Measurements from ENCODE around the gene ERF. TPM values are rescaled to one million over a fixed set of nuclear protein-coding genes. Genes with fewer than 3 reads are reported as not detected.
A peak's percentile ranks its signal among the peaks of the same experiment; 100 is the strongest.

The ERF gene
- total RNA-seq, 2 donors from 2014 or later, result 33.9 to 121 TPM

DNA sequence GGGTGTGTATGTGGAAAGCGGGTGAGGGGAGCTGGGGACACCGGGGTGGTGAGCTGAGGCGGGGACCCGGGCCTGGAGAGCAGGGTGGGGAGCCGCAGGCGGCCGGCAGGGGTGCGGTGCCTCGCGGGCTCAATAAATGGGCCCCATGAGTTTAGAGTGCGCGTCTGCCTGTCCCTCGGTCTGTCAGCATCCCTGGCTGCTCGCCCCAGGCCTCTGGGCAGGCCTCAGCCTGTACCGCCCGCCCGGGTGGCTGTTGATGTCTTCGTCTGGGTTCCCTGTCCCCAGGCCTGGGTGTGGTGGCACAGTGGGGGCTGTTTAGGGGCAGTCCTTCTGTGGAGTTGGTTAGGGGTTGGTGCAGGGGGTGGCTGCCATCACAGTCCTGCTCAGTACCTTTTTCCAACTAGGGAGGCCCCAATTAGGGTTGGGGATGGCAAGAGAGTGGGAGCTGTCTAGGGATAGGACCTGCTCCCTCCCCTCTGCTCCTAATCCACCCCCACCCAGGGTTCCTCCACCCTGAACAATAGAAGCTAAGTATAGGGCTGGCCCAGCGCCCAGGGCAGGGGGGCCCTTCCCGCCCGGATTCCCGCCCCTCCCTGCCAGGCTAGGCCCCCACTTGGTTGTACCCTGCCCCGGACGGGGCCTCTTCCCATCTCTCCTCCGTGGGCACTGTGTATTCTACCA lies 26.4 kb upstream of the ERF start:
- H3K36me3 ChIP-seq, result no peaks in the 10 kb centered on the region
- no peaks in the 10 kb centered on the region for H3K9me3 ChIP-seq
- intact Hi-C loops (cut with DNase I), result no loop called here
- WGBS, result 5% methylated on average over 24 of the region's 25 CpGs
- H3K4me3 ChIP-seq, result peak overlapping the region; percentile 51 to 84
- no peaks in the 10 kb centered on the region for H3K27me3 ChIP-seq (replicated peaks; ENCODE audit: insufficient read depth)
- H3K27ac ChIP-seq, result peak overlapping the region; percentile 91 to 98
- peak; percentile 45 for TF ChIP-seq POLR2AphosphoS5 (IDR thresholded peaks at IDR 0.05)
- peak; percentile 41 for TF ChIP-seq POLR2A (IDR thresholded peaks at IDR 0.05)
- TF ChIP-seq, protein P1, sequence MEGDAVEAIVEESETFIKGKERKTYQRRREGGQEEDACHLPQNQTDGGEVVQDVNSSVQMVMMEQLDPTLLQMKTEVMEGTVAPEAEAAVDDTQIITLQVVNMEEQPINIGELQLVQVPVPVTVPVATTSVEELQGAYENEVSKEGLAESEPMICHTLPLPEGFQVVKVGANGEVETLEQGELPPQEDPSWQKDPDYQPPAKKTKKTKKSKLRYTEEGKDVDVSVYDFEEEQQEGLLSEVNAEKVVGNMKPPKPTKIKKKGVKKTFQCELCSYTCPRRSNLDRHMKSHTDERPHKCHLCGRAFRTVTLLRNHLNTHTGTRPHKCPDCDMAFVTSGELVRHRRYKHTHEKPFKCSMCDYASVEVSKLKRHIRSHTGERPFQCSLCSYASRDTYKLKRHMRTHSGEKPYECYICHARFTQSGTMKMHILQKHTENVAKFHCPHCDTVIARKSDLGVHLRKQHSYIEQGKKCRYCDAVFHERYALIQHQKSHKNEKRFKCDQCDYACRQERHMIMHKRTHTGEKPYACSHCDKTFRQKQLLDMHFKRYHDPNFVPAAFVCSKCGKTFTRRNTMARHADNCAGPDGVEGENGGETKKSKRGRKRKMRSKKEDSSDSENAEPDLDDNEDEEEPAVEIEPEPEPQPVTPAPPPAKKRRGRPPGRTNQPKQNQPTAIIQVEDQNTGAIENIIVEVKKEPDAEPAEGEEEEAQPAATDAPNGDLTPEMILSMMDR (IDR thresholded peaks at IDR 0.05), result peak in 2 of 4 experiments; percentile 22 to 25
- H3K4me1 ChIP-seq (replicated peaks), result peaks cover 45% of the 10 kb centered on the region
- DNase-seq (ENCODE audit: low spot score), result peak; percentile 78

DNA sequence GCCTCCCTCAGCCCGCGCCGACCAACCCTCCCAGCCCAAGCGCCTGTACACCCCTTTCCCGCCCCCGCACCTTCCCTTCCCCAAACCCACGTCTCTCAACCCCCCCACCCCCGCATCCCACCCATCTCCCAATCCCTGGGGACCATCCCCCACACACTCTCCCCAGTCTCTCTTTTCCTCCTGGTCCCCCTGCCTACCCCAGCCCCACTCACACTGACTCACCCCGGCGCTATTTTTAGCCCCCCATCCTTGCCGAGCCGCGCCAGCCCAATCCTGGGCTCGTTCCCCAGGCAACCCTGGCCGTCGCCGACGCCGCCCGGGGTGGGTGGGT lies 25.9 kb upstream of the ERF start:
- intact Hi-C loops (cut with DNase I), result no loop called here
- no peak for DNase-seq (ENCODE audit: low spot score)
- no peaks in the 10 kb centered on the region for H3K9me3 ChIP-seq
- peak overlapping the region; percentile 91 to 98 for H3K27ac ChIP-seq
- H3K4me3 ChIP-seq, result peak overlapping the region; percentile 51 to 84
- peaks cover 40% of the 10 kb centered on the region for H3K4me1 ChIP-seq (replicated peaks)
- no peaks in the 10 kb centered on the region for H3K27me3 ChIP-seq (replicated peaks; ENCODE audit: insufficient read depth)
- no peaks in the 10 kb centered on the region for H3K36me3 ChIP-seq
- TF ChIP-seq, protein P1 (IDR thresholded peaks at IDR 0.05), result no peak
- TF ChIP-seq POLR2AphosphoS5 (IDR thresholded peaks at IDR 0.05), result no peak
- no peak for TF ChIP-seq POLR2A (IDR thresholded peaks at IDR 0.05)
- WGBS, result 2% methylated on average over 18 of the region's 20 CpGs

DNA sequence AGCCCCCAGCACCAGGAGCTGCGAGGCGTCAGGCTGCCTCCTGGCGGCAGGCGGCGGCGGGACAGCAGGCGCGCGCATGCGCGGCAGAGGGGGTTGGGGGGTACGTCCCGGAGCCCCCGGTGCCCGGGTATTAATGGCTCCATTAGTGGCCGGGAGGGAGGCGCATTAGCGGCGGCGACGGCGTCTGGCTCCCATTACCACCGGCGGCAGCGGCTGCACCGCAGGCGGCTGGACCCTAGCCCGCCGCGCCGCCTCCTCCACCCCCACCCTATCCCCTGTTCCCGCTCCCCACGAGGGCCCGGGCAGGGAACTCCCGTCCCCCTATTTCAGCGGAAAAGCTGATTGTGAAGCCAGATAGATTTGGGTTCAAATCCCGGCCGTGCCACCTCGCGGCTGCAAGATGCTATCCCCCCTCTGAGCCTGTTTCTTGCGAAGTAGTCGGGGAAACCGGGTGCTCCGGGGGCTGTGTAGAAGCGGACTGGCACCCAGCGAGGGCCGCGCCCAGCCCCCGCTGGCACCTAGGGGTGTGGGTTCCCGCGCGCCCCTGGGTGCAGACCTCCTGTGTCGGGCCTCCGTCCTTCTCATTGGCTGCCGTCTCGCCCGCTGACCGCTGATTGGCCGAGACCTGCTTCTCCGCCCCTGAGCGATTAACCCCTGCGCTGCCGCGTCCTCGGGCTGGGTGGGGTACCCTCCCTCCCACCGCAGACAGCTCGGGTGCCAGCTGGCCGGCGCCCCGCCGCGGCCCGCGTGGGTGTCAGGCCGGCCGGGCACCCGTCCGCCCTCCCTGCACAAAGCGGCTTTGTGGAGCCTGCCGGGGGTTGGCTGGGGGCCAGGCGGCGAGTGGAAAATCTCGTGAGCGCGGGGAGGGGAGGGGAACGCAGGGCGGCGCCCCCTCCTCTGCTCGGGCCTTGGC lies 25.2 kb upstream of the ERF start:
- no peaks in the 10 kb centered on the region for H3K9me3 ChIP-seq
- WGBS, result under 1% methylated on average over 47 of the region's 89 CpGs
- TF ChIP-seq, protein P1 (IDR thresholded peaks at IDR 0.05), result peak; percentile 78 to 97 (median 92)
- TF ChIP-seq POLR2AphosphoS5 (IDR thresholded peaks at IDR 0.05), result peak; percentile 76
- peak; percentile 75 for TF ChIP-seq POLR2A (IDR thresholded peaks at IDR 0.05)
- peak; percentile 92 for DNase-seq (ENCODE audit: low spot score)
- no peaks in the 10 kb centered on the region for H3K27me3 ChIP-seq (replicated peaks; ENCODE audit: insufficient read depth)
- H3K4me1 ChIP-seq (replicated peaks), result peaks cover 33% of the 10 kb centered on the region
- peak overlapping the region; percentile 51 to 84 for H3K4me3 ChIP-seq
- H3K36me3 ChIP-seq, result no peaks in the 10 kb centered on the region
- intact Hi-C loops (cut with DNase I), result loop anchor here (2.0 kb wide), 1 partner anchor 33 kb away; no protein-coding TSS in a partner anchor
- H3K27ac ChIP-seq, result peak overlapping the region; percentile 91 to 98

DNA sequence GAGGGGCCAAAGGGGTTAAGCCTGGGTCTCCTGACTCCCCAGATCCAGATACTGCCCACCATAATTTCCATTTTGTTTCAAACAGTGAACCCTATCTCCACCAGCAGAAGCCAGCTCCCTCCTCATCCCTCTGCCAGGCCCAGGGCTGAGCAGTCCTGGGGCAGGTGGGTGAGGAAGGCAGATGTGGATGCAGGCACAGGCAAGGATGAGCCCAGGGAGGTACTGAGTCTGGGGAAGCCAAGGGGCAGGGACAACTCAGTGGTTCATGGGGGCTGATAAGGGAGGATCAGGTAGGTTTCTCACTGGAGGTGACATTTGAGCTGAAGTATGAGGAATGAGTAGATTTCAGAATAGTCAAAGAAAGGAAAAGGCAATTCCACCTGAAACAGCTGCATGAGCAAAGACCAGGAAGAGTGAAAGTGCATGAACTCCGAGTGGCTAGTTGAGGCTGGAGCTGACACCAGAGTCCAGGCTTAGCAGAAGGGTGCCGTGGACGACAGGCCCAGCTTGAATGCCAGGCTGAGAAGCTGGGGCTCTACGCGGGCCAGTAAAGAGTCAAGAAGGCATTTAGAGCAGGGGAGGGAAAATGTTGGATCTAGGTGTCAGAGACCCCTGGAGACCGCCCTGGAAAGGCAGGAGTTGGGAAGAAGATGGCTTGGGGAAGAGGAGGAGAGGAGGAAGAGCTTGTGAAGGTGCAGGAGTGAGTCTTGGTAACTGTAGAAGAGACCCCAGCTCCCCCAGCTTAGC lies 24.4 kb upstream of the ERF start:
- Histone ChIP-seq H3K36me3 (peaks cover 0 to 2% of the 10 kb centered on the region in 2 donors), H3K27ac (peak overlapping the region; percentile 91 to 98), H3K9me3 (no peaks in the 10 kb centered on the region), H3K27me3 (replicated peaks; ENCODE audit: insufficient read depth) (no peaks in the 10 kb centered on the region), H3K4me1 (replicated peaks) (peaks cover 32% of the 10 kb centered on the region), H3K4me3 (peak overlapping the region; percentile 51 to 84)
- DNase-seq (ENCODE audit: low spot score), result no peak
- TF ChIP-seq, protein P1 (IDR thresholded peaks at IDR 0.05), result no peak
- no peak for TF ChIP-seq POLR2A (IDR thresholded peaks at IDR 0.05)
- no peak for TF ChIP-seq POLR2AphosphoS5 (IDR thresholded peaks at IDR 0.05)
- intact Hi-C loops (cut with DNase I), result loop anchor here (2.0 kb wide), 1 partner anchor 33 kb away; no protein-coding TSS in a partner anchor
- WGBS, result 13% methylated on average over 6 of the region's 6 CpGs
